Common myeloid progenitor, CD34-positive (primary cell): ENCODE measurements around the gene FRMD4A.
"Not testable (repeated sequence)": the region's sequence is repeated elsewhere in the genome, so short reads cannot be mapped to it uniquely, and the experiment has no call there.

Source experiments
- CTCF ChIA-PET: fragments of 350-600 bp; sonication (Branson Sonifier 250); formaldehyde crosslinking; loops from one replicate; lab custom pipeline; 2021; ENCODE audit warnings: antibody characterized with exemption; lab: Charles Lee
- POLR2A ChIA-PET: fragments of 350-600 bp; sonication (Branson Sonifier 250); formaldehyde crosslinking; loops from one replicate; lab custom pipeline; 2021; ENCODE audit warnings: antibody characterized with exemption; lab: Charles Lee
- DNase-seq, 3 donors: peaks; one replicate each; pipeline versions ENCODE4 v3.0.0 to v3.0.0-alpha.2; 2013
- H3K27ac ChIP-seq, 2 experiments: 1 replicate in 1 of 2; 2 replicates in 1 of 2; pipeline ENCODE4 v1.7.0; 2013; ENCODE audit warnings: inconsistent platforms in 2 of 2, low read length in 2 of 2, mild to moderate bottlenecking in 2 of 2, low read depth in 1 of 2, moderate library complexity in 1 of 2; ENCODE audit not compliant: severe bottlenecking in 2 of 2, insufficient read depth in 1 of 2, poor library complexity in 1 of 2
- H3K27me3 ChIP-seq, 5 experiments: replicated peaks in 2 of 5; 1 replicate in 3 of 5; 2 replicates in 2 of 5; pipeline versions ENCODE4 v1.6.1 to v1.7.0; 2013; ENCODE audit warnings: low read length in 4 of 5, mild to moderate bottlenecking in 2 of 5, moderate library complexity in 2 of 5, inconsistent platforms in 1 of 5; ENCODE audit not compliant: insufficient read depth in 5 of 5, control insufficient read depth in 4 of 5
- H3K36me3 ChIP-seq, 4 experiments: 1 replicate in 2 of 4; 2 replicates in 2 of 4; pipeline versions ENCODE4 v1.6.1 to v1.7.0; 2013; ENCODE audit warnings: low read length in 3 of 4, control low read depth in 1 of 4, mild to moderate bottlenecking in 1 of 4; ENCODE audit not compliant: control insufficient read depth in 4 of 4, insufficient read depth in 4 of 4
- H3K4me1 ChIP-seq, 4 experiments: 1 replicate in 3 of 4; 2 replicates in 1 of 4; pipeline versions ENCODE4 v1.6.1 to v1.7.1; 2013; ENCODE audit warnings: low read length in 3 of 4, mild to moderate bottlenecking in 3 of 4, control low read depth in 1 of 4, inconsistent platforms in 1 of 4, moderate library complexity in 1 of 4; ENCODE audit not compliant: control insufficient read depth in 4 of 4, insufficient read depth in 4 of 4; ENCODE audit errors: control extremely low read depth in 1 of 4
- H3K4me3 ChIP-seq, 7 experiments: 1 replicate in 4 of 7; 2 replicates in 3 of 7; pipeline versions ENCODE4 v1.5.1 to v1.7.0; 2013; ENCODE audit warnings: mild to moderate bottlenecking in 7 of 7, low read length in 6 of 7, moderate library complexity in 6 of 7, inconsistent platforms in 2 of 7, low read depth in 2 of 7, control low read depth in 1 of 7; ENCODE audit not compliant: insufficient read depth in 4 of 7, control insufficient read depth in 1 of 7; ENCODE audit errors: extremely low read depth in 1 of 7
- H3K9me3 ChIP-seq, 5 experiments: 1 replicate in 4 of 5; 2 replicates in 1 of 5; pipeline versions ENCODE4 v1.6.1 to v1.7.1; 2013; ENCODE audit warnings: low read length in 4 of 5, mild to moderate bottlenecking in 2 of 5, inconsistent platforms in 1 of 5, low read depth in 1 of 5, moderate library complexity in 1 of 5; ENCODE audit not compliant: control insufficient read depth in 4 of 5, insufficient read depth in 2 of 5; ENCODE audit errors: control extremely low read depth in 1 of 5
- WGBS: methylation state at CpG from one replicate; pipeline ENCODE4 v1.1.5; 2013; ENCODE audit not compliant: insufficient coverage; 5-methylcytosine and 5-hydroxymethylcytosine counted together

Gene FRMD4A

DNA sequence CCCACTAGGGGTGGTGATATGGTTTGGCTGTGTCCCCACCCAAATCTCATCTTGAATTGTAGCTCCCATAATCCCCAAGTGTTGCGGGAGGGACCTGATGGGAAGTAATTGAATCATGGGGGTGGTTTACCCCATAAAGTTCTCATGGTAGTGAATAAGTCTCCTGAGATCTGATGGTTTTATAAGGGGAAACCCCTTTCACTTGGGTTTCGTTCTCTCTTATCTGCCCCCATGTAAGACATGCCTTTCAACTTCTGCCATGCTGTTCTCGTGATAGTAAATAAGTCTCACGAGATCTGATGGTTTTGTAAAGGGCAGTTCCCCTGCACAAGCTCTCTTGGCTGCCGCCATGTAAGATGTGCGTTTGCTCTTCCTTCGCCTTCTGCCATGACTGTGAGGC, 117.0 kb downstream of the FRMD4A start:
- CTCF ChIA-PET, H3K4me1 ChIP-seq, POLR2A ChIA-PET, H3K36me3 ChIP-seq, H3K4me3 ChIP-seq, H3K9me3 ChIP-seq, DNase-seq, H3K27ac ChIP-seq: not testable (repeated sequence)
- WGBS: 83% methylated on average over 7 of the region's 7 CpGs
- peaks cover 0 to 10% (median 0%) of the 10 kb centered on the region in 5 experiments for H3K27me3 ChIP-seq

DNA sequence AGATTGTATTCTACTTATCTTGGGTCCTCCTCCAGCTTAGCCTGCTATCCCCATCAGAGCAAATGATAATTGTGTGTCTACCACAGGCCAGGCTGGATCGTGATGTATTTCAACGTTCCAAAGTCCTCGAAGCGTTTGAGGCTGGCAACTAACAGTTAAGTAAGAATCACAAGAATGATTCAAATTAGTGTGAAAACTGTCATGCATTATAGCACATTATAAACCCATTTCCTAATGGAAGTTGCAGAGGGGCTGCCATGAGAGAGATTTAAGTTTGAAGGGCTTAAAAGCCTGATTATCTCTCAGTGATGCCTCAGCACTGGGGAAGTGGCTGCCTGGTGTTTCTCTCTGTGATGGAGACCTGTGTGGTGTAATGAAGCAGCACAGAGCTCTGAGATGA, 119.1 kb downstream of the FRMD4A start:
- CTCF ChIA-PET: interaction anchor here (1.1 to 1.7 kb wide), 2 partner anchors 14 to 17 kb away, joined by 3 to 6 read pairs; no protein-coding TSS in a partner anchor
- DNase-seq: no peak
- POLR2A ChIA-PET: no interaction called here

DNA sequence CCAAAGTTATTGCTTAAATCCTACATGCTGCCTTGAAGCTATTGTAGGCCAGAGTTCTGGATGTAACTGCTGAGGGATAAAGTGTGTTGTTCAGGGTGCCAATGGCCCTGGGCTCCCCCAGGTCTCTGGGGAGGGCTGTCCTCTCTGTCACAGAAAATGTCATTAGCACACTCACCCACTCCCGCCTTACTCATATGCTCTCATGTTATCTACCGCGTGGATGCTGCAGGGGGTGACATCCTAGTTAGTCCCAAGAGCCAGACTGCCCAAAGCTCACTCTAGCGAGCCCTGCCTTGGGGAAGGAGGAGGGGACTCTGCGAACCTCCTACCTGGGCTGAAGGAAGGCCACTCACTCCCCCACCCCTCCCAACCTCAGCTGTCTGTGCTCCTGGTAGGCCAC, 122.5 kb downstream of the FRMD4A start:
- no CpG with 5 or more reads among the region's 5 CpGs for WGBS
- ChIA-PET POLR2A (no interaction called here), CTCF (interaction anchor here (1.2 kb wide), 1 partner anchor 11 kb away, joined by 3 read pairs; no protein-coding TSS in a partner anchor)
- no peak for DNase-seq
- Histone ChIP-seq H3K27me3 (peaks cover 0 to 8% (median 2%) of the 10 kb centered on the region in 5 experiments), H3K9me3 (peaks cover 0 to 3% (median 0%) of the 10 kb centered on the region in 5 experiments), H3K4me1 (no peaks in the 10 kb centered on the region), H3K36me3 (no peaks in the 10 kb centered on the region), H3K27ac (no peak overlapping the region), H3K4me3 (no peak overlapping the region)

More for the DNA sequence above, 119.1 kb downstream of the FRMD4A start:
- no peaks in the 10 kb centered on the region for H3K36me3 ChIP-seq
- H3K27me3 ChIP-seq: peaks cover 0 to 8% (median 0%) of the 10 kb centered on the region in 5 experiments
- no peak overlapping the region for H3K4me3 ChIP-seq
- H3K9me3 ChIP-seq: peaks cover 0 to 3% (median 0%) of the 10 kb centered on the region in 5 experiments
- no CpG with 5 or more reads among the region's 4 CpGs for WGBS
- no peaks in the 10 kb centered on the region for H3K4me1 ChIP-seq
- H3K27ac ChIP-seq: no peak overlapping the region

DNA sequence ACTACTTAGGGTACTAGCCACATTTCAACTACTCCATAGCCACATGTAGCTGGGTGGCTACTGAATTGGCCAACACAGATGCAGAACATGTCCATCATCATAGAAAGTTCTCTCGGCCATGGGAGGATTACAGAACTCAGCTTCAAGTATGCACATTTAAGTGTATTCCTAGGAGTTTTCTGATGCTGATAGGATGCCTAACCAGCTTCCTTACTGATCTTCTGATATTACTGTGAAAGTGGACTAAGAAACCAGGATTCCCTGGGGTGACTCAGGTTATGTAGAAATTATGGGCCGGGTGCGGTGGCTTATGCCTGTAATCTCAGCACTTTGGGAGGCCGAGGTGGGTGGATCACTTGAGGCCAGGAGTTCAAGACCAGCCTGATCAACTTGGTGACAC, 125.5 kb downstream of the FRMD4A start:
- H3K4me1 ChIP-seq: no peaks in the 10 kb centered on the region
- no peak for DNase-seq
- no peaks in the 10 kb centered on the region for H3K36me3 ChIP-seq
- CTCF ChIA-PET: interaction anchor here (2.5 kb wide), 1 partner anchor 9 kb away, joined by 11 read pairs; no protein-coding TSS in a partner anchor
- H3K27ac ChIP-seq: no peak overlapping the region
- POLR2A ChIA-PET: no interaction called here
- peaks cover 0 to 3% (median 0%) of the 10 kb centered on the region in 5 experiments for H3K9me3 ChIP-seq
- no peak overlapping the region for H3K4me3 ChIP-seq
- peaks cover 0 to 16% (median 7%) of the 10 kb centered on the region in 5 experiments for H3K27me3 ChIP-seq
- WGBS: 91% methylated on average over 4 of the region's 4 CpGs

DNA sequence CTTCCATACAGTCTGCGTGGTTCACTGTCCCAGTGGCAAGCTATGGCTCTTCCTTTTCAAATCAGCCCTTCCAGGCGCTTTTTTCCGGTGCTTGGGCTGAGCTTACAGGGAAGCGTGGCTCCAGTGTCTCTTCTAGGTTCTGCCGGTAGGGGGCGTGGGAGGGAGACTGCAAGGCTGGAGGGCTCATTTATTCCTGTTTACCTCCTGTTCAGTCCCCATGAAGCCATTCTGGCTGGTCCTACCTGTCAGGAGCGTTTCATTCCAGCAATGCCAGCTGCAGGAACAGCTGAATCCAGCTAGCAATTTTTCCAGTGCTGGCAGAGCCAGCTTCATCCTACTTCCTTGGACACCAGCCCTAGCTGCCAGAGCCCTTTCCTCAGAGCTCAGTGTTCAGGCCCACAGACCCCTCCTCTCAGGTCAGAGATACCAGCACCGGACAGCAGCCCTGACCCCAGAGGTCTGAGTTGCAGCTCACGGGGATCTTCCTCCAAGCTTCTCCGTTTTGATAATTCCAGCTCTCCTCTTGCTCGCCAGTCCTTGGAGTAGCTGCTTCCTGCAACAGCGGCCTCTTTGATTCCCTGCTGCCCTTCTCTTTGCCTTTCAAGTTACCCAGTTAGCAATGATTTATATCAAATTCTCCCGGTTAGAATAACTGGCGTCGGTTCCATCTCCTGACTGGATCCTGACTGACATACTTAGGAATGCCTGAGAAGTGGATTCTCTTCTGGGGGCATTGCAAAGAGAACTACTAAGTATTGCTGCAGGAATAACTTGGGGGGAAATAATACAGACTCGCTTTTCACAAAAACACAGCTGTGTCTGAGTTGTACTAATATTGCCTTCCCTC, 129.8 kb downstream of the FRMD4A start:
- no peaks in the 10 kb centered on the region for H3K9me3 ChIP-seq
- no peak overlapping the region for H3K4me3 ChIP-seq
- H3K27me3 ChIP-seq: peaks cover 0 to 24% (median 9%) of the 10 kb centered on the region in 5 experiments
- no peaks in the 10 kb centered on the region for H3K36me3 ChIP-seq
- no peak overlapping the region for H3K27ac ChIP-seq
- DNase-seq: no peak
- no peaks in the 10 kb centered on the region for H3K4me1 ChIP-seq
- POLR2A ChIA-PET: no interaction called here
- CTCF ChIA-PET: interaction anchor here (0.8 to 1.6 kb wide), 4 partner anchors 9 to 623 kb away, joined by 3 to 4 read pairs (median 4); no protein-coding TSS in a partner anchor
- WGBS: 70% methylated on average over 14 of the region's 16 CpGs

DNA sequence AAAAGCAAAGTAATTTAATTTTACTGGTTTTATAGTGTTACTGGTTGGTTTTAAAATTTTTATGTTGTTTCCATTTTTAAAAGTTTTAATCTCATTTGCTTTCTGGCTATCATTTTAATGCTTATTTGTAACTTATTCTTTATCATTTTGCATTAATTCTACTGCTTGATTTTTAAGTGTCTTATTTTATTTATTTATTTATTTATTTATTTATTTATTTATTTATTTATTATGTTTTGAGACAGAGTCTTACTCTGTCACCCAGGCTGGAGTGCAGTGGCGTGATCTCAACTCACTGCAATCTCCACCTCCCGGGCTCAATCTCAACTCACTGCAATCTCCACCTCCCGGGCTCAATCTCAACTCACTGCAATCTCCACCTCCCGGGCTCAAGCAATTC, 131.6 kb downstream of the FRMD4A start:
- DNase-seq, H3K36me3 ChIP-seq, H3K27ac ChIP-seq, H3K4me1 ChIP-seq, H3K9me3 ChIP-seq, POLR2A ChIA-PET, H3K4me3 ChIP-seq: not testable (repeated sequence)
- peaks cover 0 to 34% (median 10%) of the 10 kb centered on the region in 5 experiments for H3K27me3 ChIP-seq
- CTCF ChIA-PET: interaction anchor here (0.9 to 2.1 kb wide), 4 partner anchors 17 to 624 kb away, joined by 3 to 9 read pairs (median 4); no protein-coding TSS in a partner anchor
- WGBS: 100% methylated on average over 2 of the region's 4 CpGs

DNA sequence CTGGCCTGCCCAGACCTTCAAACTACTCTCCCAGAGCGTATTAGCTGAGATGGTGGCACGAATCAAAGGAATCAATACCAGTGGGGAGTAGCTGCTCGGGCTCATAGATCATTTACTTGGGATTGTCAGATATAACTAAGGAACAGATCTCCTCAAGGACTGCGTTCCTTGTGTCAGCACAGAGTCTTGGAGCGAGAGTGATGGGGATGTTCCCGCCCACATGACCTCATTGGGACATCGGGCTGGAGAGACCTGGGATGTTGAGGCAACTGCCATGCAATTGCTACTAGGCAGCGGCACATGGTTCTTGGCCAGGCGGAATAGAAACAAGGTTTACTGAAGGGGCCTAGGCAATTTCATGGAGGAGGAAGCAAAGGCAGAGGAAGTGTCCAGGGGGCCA, 132.6 kb downstream of the FRMD4A start:
- no peaks in the 10 kb centered on the region for H3K9me3 ChIP-seq
- no peak overlapping the region for H3K27ac ChIP-seq
- POLR2A ChIA-PET: no interaction called here
- no peaks in the 10 kb centered on the region for H3K4me1 ChIP-seq
- H3K36me3 ChIP-seq: no peaks in the 10 kb centered on the region
- no peak for DNase-seq
- WGBS: 93% methylated on average over 8 of the region's 9 CpGs
- CTCF ChIA-PET: interaction anchor here (1.2 to 2.9 kb wide), 5 partner anchors 8 to 625 kb away, joined by 3 to 11 read pairs (median 6); no protein-coding TSS in a partner anchor
- H3K27me3 ChIP-seq: peaks cover 0 to 40% (median 11%) of the 10 kb centered on the region in 5 experiments
- no peak overlapping the region for H3K4me3 ChIP-seq
